GM19023 (cell line): ENCODE measurements around the gene PPP2R3B.
"Not testable (repeated sequence)": the region's sequence is repeated elsewhere in the genome, so short reads cannot be mapped to it uniquely, and the experiment has no call there.

Experiments
- ATAC-seq: cut with Tn5 transposase; IDR thresholded peaks from one replicate; pipeline ENCODE4 v1.9.1; 2021; ENCODE audit warnings: mild to moderate bottlenecking, moderate library complexity; ENCODE audit not compliant: unreplicated experiment

Gene PPP2R3B

GRCh38 chrX:356385-357034 is 30.2 kb downstream of the PPP2R3B start:
- no peak for ATAC-seq

- no peak for ATAC-seq
Measured at GRCh38 chrX:355329-356050, 31.2 kb downstream of the PPP2R3B start.

- no peak for ATAC-seq
Measured at GRCh38 chrX:353566-354535, 32.9 kb downstream of the PPP2R3B start.

GRCh38 chrX:352582-353314 is 34.0 kb downstream of the PPP2R3B start:
- no peak for ATAC-seq

- no peak for ATAC-seq
Measured at GRCh38 chrX:352181-352580, 34.5 kb downstream of the PPP2R3B start.

- ATAC-seq: no peak
Measured at GRCh38 chrX:351736-352135, 35.0 kb downstream of the PPP2R3B start.

- not testable (repeated sequence) for ATAC-seq
Measured at GRCh38 chrX:351324-351641, 35.4 kb downstream of the PPP2R3B start.

GRCh38 chrX:350534-351323 is 36.0 kb downstream of the PPP2R3B start:
- ATAC-seq: no peak

- ATAC-seq: no peak
Measured at GRCh38 chrX:350148-350533, 36.6 kb downstream of the PPP2R3B start.

GRCh38 chrX:349702-350101 is 37.0 kb downstream of the PPP2R3B start:
- no peak for ATAC-seq

GRCh38 chrX:349196-349595 is 37.5 kb downstream of the PPP2R3B start:
- no peak for ATAC-seq

GRCh38 chrX:348461-349117 is 38.1 kb downstream of the PPP2R3B start:
- ATAC-seq: no peak

- no peak for ATAC-seq
Measured at GRCh38 chrX:347351-348117, 39.2 kb downstream of the PPP2R3B start.

GRCh38 chrX:346034-346813 is 40.5 kb downstream of the PPP2R3B start:
- no peak for ATAC-seq

GRCh38 chrX:345020-345925 is 41.4 kb downstream of the PPP2R3B start:
- no peak for ATAC-seq

GRCh38 chrX:344371-344901 is 42.3 kb downstream of the PPP2R3B start:
- no peak for ATAC-seq

- no peak for ATAC-seq
Measured at GRCh38 chrX:341541-342101, 45.1 kb downstream of the PPP2R3B start.
